Measurements from ENCODE around the gene ODAD3.
"Not testable (repeated sequence)": the region's sequence is repeated elsewhere in the genome, so short reads cannot be mapped to it uniquely, and the experiment has no call there.

The ODAD3 gene

DNA sequence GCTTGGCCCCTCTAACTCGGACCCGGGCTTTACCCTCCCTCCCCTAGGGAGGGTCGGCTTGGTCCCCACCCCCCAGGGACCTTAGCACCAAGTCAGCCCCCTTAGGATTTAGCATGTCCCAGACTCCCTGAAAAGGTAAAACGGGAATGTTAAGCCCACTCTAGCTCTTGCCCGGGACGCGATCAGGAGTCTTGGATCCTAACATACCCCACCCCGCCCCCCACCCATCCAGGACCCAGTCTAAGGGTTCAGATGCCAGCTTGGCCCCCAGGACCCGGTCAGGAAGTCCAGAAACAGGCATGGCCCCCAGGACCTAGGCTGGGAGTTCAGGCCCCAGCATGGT, 51.2 kb downstream of the ODAD3 start:
- TF ChIP-seq, protein P1, sequence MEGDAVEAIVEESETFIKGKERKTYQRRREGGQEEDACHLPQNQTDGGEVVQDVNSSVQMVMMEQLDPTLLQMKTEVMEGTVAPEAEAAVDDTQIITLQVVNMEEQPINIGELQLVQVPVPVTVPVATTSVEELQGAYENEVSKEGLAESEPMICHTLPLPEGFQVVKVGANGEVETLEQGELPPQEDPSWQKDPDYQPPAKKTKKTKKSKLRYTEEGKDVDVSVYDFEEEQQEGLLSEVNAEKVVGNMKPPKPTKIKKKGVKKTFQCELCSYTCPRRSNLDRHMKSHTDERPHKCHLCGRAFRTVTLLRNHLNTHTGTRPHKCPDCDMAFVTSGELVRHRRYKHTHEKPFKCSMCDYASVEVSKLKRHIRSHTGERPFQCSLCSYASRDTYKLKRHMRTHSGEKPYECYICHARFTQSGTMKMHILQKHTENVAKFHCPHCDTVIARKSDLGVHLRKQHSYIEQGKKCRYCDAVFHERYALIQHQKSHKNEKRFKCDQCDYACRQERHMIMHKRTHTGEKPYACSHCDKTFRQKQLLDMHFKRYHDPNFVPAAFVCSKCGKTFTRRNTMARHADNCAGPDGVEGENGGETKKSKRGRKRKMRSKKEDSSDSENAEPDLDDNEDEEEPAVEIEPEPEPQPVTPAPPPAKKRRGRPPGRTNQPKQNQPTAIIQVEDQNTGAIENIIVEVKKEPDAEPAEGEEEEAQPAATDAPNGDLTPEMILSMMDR (IDR thresholded peaks at IDR 0.05): no peak
- DNase-seq: peak; percentile 15
- Mint-ChIP-seq H3K9me3 (no peaks in the 10 kb centered on the region), H3K27me3 (ENCODE audit: low read depth, poor library complexity) (peaks cover 39% of the 10 kb centered on the region), H3K27ac (no peak overlapping the region), H3K4me1 (peaks cover 30% of the 10 kb centered on the region), H3K36me3 (ENCODE audit: low read depth) (no peaks in the 10 kb centered on the region), H3K4me3 (peak overlapping the region; percentile 73)

DNA sequence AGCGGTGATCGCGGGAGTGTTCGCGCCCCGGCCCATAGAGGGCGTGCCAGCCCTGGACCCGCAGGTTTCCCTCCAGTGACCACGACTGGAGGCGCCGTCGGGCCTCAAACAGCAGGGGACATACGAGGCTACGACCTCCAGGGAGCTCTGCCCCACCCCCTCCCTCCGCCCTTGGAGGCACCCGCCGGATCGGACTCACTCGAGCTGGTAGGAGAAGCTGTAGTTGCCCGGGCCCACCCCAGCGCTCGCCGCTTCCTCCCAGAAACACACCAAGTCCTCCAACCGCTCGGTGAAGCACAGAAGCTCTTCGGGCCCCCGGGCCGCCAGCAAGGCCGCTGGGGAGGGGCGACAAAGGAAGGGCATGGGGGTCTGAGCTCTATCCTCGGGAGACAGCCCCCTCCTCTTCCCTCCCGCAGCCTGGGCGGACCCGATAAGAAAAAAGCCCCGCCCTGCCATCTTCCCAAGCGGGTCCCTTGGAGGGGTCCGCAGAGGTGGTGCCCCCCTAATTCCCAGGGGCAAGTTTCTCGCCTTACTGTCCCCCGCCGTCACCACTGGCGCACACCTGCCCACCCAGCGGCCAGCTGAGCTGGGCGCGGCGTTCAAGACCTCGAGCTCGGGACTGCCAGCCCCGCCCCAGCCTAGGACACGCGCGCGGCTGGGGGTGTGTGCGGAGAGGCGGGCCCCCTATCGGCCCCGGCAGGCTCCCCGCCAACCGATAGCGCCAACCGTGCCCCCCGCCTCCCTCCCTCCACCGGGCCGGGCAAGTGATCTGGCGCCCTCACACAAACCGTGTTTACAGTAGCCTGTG, 51.8 kb downstream of the ODAD3 start:
- Mint-ChIP-seq H3K36me3 (ENCODE audit: low read depth) (no peaks in the 10 kb centered on the region), H3K9me3 (no peaks in the 10 kb centered on the region), H3K27me3 (ENCODE audit: low read depth, poor library complexity) (peaks cover 39% of the 10 kb centered on the region), H3K4me1 (peaks cover 36% of the 10 kb centered on the region), H3K4me3 (peak overlapping the region; percentile 73), H3K27ac (no peak overlapping the region)
- DNase-seq: peak; percentile 62
- TF ChIP-seq, protein P1 (IDR thresholded peaks at IDR 0.05): peak; percentile 65

DNA sequence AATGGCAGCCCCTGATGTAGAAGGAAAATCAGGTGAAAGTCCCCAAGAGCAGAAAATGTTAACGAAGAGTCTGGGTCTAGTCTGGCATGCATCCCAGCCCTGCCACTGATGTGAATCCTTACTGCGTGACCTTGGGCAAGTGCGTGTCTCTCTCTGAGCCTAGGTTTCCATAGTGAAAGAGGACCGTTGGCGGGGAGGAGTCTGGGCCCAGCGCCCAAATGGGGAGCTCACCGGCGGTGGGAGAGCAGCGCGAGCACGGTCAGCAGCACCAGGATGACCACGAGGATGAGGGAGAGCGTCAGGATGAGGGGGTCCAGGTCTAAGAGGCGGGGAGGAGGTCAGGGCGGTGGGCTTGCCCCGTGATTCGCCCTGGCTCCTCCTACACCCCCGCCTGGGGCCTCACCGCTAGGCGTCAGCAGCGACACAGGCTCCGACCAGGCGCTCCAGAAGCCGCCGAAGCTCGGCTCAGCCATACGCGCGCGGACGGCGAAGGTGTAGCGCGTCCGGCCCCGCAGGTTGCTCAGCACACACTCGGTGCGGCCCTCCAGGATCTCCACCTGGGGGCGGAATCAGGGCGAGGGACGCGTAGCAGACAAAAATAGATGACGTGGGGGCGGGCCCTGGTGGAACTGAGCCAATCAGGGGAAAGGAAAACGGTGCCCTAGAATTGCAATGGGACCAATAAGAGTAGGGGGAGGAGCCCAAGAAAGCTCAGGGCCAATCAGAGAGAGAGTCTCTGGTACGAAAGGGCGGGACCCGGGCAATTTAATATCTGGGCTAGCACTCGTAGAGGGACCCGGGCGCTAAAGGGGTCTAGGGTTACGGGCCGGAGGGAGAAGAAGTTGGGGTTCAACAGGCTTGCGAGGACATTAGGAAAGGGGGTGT, 54.0 kb downstream of the ODAD3 start:
- H3K4me1 Mint-ChIP-seq: peaks cover 43% of the 10 kb centered on the region
- H3K36me3 Mint-ChIP-seq (ENCODE audit: low read depth): peaks cover 5% of the 10 kb centered on the region
- peak; percentile 96 for DNase-seq
- H3K9me3 Mint-ChIP-seq: no peaks in the 10 kb centered on the region
- TF ChIP-seq, protein P1 (IDR thresholded peaks at IDR 0.05): peak; percentile 64
- peak overlapping the region; percentile 87 for H3K4me3 Mint-ChIP-seq
- H3K27me3 Mint-ChIP-seq (ENCODE audit: low read depth, poor library complexity): peaks cover 39% of the 10 kb centered on the region
- H3K27ac Mint-ChIP-seq: peak overlapping the region; percentile 76

DNA sequence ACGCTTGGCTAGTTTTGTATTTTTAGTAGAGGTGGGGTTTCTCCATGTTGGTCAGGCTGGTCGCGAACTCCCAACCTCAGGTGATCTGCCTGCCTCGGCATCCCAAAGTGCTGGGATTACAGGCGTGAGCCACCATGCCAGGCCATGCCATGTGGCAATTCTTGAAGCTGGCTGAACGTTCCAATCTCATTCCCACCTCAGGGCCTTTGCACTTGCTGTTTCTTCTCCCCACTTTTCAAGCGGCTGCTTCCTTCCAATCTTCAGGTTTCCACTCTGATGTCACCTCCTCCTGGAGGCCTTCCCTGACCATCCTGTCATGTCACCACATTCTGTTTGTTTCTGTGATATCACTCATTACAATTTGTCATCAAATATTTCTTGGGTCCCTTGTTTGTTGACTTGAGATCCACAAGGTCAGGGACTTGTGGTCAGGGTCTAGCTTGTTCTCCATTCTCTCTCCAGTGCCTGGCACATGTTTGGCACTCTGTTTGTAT, 55.0 kb downstream of the ODAD3 start:
- peaks cover 43% of the 10 kb centered on the region for H3K4me1 Mint-ChIP-seq
- H3K4me3 Mint-ChIP-seq: peak overlapping the region; percentile 87
- peaks cover 39% of the 10 kb centered on the region for H3K27me3 Mint-ChIP-seq (ENCODE audit: low read depth, poor library complexity)
- no peaks in the 10 kb centered on the region for H3K9me3 Mint-ChIP-seq
- peaks cover 5% of the 10 kb centered on the region for H3K36me3 Mint-ChIP-seq (ENCODE audit: low read depth)
- DNase-seq: no peak
- TF ChIP-seq, protein P1 (IDR thresholded peaks at IDR 0.05): no peak
- H3K27ac Mint-ChIP-seq: no peak overlapping the region

DNA sequence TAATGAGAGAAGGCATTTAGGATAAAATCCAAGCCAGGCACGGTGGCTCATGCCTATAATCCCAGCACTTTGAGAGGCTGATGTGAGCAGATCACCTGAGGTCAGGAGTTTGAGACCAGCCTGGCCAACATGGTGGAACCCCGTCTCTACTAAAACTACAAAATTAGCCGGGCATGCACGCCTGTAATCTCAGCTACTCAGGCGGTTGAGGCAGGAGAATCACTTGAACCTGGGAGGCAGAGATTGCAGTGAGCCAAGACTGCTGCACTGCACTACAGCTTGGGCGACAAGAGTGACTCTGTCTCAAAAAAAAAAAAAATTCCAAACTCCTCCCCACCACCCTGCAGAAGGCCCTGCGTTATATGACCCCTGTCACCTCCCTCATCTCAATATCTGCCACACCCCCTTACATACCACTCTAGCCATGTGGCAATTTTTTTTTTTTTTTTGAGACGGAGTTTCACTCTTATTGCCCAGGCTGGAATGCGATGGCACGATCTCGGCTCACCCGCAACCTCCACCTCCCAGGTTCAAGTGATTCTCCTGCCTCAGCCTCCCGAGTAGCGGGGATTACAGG, 55.6 kb downstream of the ODAD3 start:
- H3K4me3 Mint-ChIP-seq; H3K36me3 Mint-ChIP-seq (ENCODE audit: low read depth); H3K9me3 Mint-ChIP-seq; DNase-seq; H3K27ac Mint-ChIP-seq: not testable (repeated sequence)
- Mint-ChIP-seq H3K4me1 (peaks cover 38% of the 10 kb centered on the region), H3K27me3 (ENCODE audit: low read depth, poor library complexity) (peaks cover 35% of the 10 kb centered on the region)

Measured in nephron progenitor cell (in vitro differentiated cells).